Right renal cortex interstitium (tissue), 3 donors: ENCODE measurements around the gene SLC12A1. TPM values are rescaled to one million over a fixed set of nuclear protein-coding genes. Genes with fewer than 3 reads are reported as not detected.
"Not testable (repeated sequence)": the region's sequence is repeated elsewhere in the genome, so short reads cannot be mapped to it uniquely, and the experiment has no call there.

Experiments used
- DNase-seq, 3 donors: peaks; one replicate each; pipeline ENCODE4 v3.0.0-alpha.2; 2013; ENCODE audit warnings: low read depth in 3 of 3, low spot score in 2 of 3
- polyA plus RNA-seq, 3 donors: library from polyadenylated mRNA; unstranded; fragments of 120-200 nt; gene quantifications; one replicate each; pipeline ENCODE4 v1.2.1, GENCODE V29; 2013; ENCODE audit not compliant: insufficient read length in 3 of 3

SLC12A1 gene
- polyA plus RNA-seq, 3 donors: 418 to 735 (median 462) TPM

DNA sequence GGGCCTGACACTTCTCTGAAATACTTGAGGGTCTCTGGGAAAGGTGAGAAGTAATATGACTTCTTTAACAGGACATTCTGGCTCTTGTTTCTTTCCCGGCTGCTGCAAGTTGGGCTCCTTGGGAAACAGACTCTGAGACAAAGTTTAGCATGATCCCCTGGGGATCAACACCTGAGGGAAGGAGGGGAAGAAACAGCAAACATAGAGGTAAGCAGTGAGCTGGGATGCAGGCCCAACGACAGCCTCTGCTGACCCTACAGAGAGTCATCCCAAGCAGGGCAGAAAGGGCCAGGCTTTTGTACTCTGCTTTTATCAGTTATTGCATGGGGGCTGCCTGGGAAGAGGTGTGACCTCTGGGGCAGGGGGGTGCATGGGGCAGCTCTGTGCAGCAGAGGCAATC lies 98.3 kb downstream of the SLC12A1 start:
- DNase-seq: no peak

DNA sequence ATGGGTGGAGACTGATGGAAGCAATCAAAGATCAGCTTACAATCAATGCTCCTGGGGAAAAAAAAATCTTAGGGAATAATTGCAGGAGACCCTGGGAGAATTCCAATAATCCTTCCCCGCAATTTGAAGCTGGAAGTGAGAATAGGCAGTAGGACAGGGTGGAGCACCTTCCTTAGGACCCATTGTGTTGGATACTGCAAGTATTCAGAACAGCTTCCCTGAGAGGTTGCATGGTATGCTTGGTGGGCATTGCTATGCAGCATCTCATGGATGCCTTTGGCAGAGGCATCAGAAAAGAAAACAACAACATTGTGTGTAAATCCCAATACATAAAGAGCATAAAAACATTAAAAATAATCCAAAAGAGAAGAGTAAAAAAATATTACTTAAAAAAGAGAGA lies 100.5 kb downstream of the SLC12A1 start:
- DNase-seq: no peak

DNA sequence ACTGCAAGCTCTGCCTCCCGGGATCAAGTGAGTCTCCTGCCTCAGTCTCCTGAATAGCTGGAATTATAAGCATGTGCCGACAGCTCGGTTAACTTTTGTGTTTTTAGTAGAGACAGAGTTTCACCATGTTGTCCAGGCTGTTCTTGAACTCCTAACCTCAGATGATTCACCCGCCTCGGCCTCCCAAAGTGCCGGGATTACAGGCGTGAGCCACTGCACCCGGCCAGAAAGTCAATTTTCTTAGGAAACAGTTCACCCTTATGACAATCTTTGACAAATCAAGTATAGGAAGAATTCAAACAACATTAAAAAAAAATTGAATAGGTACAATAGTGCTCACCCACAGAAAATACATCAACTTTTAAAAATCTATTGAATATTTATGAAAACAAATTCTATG lies 101.5 kb downstream of the SLC12A1 start:
- DNase-seq: no peak

DNA sequence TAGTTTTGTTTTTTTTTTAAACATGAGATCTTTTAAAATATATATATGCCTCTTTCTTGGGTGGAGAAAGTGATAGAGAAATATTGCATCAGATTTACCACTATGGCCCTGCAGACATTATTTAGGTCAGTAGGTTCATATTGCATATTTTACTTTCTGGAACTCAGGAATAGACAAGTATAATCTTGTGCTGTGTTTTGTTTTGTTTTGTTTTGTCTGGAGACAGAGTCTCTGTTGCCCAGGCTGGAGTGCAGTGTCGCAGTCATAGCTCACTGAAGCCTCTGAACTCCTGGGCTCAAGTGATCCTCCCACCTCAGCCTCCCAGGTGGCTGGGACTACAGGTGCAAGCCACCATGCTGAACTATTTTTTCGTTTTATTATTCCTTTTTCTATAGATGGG lies 103.6 kb downstream of the SLC12A1 start:
- no peak for DNase-seq

- DNase-seq: no peak
Observed at GRCh38 chr15:48313216-48313615, 107.1 kb downstream of the SLC12A1 start.

DNA sequence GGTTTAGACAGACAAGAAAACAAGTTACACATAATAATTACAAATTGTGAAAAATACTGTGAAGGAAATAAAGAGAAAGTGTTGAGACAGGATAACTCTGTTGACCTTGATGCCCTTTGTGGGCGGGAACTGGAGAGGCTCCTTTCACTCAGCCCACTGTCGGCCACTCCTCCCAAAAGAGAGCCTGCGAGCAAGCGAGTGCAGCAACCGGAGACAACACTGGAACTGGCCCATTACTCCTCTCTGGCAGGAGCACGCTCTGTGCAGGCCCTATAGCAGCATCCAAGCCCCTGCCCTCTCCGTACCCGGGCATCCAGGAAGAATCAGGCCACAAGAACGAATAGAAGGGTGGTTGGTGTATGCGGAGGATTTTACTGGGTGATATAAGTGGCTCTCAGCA lies 108.9 kb downstream of the SLC12A1 start:
- no peak for DNase-seq

DNA sequence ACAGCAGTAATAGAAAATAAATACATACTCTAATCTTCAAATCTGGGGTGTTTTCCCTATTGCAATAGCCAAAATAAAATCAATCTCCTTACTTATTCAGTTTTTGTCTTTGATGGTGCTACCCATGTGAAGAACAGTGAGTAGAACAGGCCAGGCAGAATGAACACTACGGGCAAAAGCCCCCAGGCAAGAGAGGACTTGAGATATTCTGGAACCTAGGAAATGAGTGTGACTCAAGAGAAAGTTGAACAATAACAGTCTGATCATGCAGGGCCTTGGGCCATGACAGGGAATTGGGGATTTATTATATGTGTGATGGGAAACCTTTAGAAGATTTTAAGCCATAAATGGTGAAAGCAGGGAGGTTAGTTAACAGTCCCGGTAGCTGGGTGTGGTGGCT lies 111.1 kb downstream of the SLC12A1 start:
- DNase-seq: no peak

GRCh38 chr15:48318131-48318530 lies 112.0 kb downstream of the SLC12A1 start:
- no peak for DNase-seq

DNA sequence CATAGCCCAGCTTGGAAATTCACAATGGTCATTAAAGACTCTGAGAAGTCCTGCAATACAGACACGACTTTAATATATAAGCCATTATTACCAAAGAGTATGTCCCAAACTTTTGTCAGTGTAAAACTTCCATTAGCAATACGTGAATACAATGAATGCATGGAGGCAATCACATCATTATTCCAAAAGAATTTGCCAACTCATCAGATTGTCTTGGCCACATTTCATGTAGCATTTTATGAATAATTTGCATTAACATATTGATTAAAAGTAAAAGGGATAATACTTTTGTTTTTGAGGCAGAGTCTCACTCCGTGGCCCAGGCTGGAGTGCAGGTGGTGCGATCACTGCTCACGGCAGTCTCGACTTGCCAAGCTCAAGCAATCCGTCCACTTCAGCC lies 117.2 kb downstream of the SLC12A1 start:
- DNase-seq: no peak

- DNase-seq: no peak
Observed at GRCh38 chr15:48324949-48325348, 118.8 kb downstream of the SLC12A1 start.

- no peak for DNase-seq
Observed at GRCh38 chr15:48325400-48325799, 119.3 kb downstream of the SLC12A1 start.

DNA sequence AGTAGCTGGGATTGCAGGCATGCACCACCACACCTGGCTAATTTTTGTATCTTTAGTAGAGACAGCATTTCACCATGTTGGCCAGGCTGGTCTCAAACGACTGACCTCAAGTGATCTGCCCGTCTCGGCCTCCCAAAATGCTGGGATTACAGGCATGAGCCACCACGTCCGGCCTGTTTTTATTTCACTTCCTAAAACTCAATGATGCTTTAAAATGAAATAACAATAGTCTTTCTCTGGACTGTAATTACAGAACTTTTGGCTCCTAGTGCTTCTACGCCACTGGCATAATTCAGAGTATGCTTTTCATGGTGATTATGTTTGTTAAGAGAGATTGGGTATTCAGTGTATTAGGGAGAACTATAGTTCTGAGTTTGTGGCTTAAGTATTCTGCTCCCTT lies 120.1 kb downstream of the SLC12A1 start:
- DNase-seq: not testable (repeated sequence)

DNA sequence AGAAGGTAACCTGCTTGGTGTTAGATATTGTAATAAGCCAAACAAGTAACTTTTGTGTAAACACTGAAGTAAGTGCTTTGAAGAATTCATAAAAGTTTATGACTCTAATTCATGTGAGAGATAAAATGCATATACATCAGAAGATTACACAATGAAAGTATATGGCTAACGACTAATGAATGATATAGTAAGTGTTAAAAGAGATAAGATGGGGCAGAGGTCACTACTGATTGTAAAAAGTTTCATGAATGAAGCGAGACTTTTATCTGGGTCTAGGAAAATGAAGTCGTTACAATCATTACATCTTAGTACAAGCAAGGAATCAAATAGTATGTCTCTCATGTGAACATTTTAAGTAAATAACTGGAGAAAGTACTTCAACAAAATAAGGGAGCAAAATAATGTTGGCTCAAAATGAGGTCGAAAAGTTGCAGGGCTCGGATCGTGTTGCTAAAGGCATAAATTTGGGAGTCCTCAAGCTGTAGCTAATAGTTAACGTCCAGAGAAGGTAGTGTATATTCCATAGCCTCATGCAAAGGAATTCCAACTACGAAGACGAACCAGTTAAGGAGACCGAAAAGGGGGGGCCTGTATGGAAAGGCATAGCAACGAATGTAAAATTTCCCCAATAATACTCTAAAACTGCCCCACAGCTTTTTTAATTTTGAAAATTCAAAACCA lies 124.1 kb downstream of the SLC12A1 start:
- peak in 1 of 3 donors; percentile 23 for DNase-seq

- DNase-seq: peak; percentile 63 to 68 (median 65)
Observed at GRCh38 chr15:48330855-48331795, 125.0 kb downstream of the SLC12A1 start, which contains the start of gene DUT. TSS of gene DUT (plus strand) at chr15:48331429. CDS start at chr15:48331516, 87 bp downstream.

- peak; percentile 50 to 70 (median 56) for DNase-seq
Observed at GRCh38 chr15:48331796-48332641, 125.9 kb downstream of the SLC12A1 start.

DNA sequence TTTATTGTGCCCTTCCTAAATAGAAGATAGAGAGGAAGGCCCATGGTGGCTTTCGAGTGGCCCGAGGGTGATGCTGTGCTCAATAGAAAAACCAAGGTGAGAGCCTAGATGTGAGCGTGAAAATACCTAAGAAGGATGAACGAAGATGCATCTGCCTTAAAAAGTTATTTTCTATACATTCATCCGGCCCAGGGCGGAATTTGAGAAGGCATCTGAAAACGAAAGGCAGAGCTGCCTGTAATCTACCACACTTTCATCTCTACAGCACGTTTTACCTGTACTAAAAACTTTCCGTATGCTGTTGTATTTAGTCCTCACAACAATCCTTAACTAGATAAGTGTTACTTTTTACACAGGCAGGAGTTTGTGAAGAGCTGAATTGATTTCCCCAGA lies 126.5 kb downstream of the SLC12A1 start:
- no peak for DNase-seq

DNA sequence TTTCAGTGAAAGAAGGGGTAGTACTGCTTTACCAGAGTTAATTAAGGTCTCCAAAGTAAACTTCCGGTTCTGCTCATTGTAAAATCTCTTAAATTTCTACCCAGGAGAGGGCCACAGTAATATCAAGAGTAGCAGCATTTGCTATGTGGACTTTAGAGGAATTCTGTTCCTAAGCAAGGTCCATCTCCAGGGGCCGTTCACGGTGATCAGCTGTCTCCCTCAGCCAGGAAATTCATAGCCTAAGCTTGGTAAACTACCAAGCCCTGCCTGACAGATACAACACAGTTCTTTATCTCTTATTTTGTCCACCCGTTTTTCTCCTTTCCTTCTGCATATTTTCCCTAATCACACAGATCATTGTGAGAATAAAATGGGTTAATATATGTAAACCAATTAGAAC lies 127.4 kb downstream of the SLC12A1 start:
- no peak for DNase-seq

DNA sequence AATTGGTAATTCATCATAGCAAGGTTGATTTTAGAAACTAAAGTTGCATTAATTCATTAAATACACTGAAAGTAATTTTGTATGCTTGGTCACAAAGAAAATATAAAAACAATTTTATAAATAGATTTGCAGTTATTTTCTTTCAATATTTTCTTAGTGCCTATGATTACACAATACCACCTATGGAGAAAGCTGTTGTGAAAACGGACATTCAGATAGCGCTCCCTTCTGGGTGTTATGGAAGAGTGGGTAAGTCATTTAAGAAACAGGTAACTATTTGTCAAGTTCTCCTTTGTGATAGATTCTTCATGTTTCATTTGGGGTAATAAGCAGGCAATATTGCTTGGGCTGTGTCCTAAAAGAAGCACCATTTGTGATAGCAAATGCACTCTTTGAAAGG lies 128.2 kb downstream of the SLC12A1 start:
- DNase-seq: no peak

DNA sequence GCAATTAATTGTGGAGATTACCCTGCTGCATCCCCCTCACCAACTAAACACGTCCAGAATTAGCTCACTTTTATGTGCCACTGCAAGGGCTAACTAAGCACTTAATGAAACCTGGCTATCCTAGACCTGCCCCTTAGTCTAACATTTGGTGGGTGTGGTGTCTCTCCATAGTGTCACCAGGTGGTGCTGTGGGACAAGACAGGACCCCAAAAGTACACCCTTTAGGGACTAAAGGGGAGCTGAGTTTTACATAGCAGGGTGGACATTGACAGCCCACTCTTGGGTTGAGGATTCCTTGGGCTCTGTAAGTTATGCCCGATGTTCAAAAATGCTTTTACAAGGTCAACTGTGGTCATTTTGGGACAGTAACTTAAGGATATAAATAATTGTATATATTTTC lies 130.8 kb downstream of the SLC12A1 start:
- DNase-seq: no peak

GRCh38 chr15:48337607-48338006 lies 131.5 kb downstream of the SLC12A1 start:
- DNase-seq: no peak

DNA sequence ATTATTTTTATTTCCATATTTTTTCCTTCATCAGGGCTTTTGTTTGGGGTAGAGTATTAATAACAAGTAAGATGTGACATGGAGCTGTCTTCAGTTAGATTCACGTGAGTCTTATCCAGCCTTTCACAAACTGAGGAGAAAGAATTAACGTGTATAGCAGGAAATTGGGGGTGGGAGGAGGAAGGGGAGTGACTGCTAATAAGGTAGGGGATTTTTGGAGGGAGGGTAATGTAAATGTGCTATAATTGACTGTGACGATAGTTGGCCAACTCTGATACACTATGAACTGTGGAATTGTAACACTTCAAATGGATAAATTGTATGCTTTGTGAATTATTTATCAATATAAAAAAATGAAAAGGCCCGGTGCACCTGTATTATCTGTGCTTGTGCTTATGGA lies 134.0 kb downstream of the SLC12A1 start:
- no peak for DNase-seq
